Panc1 (cell line): ENCODE data around the gene VIPR2.

Experiments
- CTCF ChIP-seq: fragments of 450-650 bp; IDR thresholded peaks from 2 replicates; pipeline ENCODE4 v1.5.1; 2017; ENCODE audit warnings: mild to moderate bottlenecking
- POLR2AphosphoS5 ChIP-seq: IDR thresholded peaks from 2 replicates; pipeline ENCODE4 v1.6.1; 2012; ENCODE audit warnings: mild to moderate bottlenecking, low read depth, low read length, moderate library complexity
- REST ChIP-seq, 2 experiments: IDR thresholded peaks; 2 replicates each; pipeline ENCODE4 v1.6.1; 2011 to 2012; ENCODE audit warnings: low read depth in 2 of 2, control low read depth in 1 of 2, low read length in 1 of 2, mild to moderate bottlenecking in 1 of 2, moderate library complexity in 1 of 2; ENCODE audit not compliant: insufficient read depth in 1 of 2
- SIN3A ChIP-seq: IDR thresholded peaks from 2 replicates; pipeline ENCODE4 v1.6.1; 2012; ENCODE audit warnings: low read depth, mild to moderate bottlenecking, low read length, moderate library complexity, borderline replicate concordance; ENCODE audit not compliant: insufficient read depth
- TCF7L2 ChIP-seq: IDR thresholded peaks from 2 replicates; pipeline ENCODE4 v1.6.1; 2011; ENCODE audit warnings: mild to moderate bottlenecking, low read depth, low read length, inconsistent platforms

- no peak for TF ChIP-seq CTCF
- no peak for TF ChIP-seq SIN3A
- no peak for TF ChIP-seq REST (IDR thresholded peaks at IDR 0.05; ENCODE audit: insufficient read depth in 1 of 2, low read depth in 2 of 2, low read length in 1 of 2)
- TF ChIP-seq POLR2AphosphoS5, result no peak
- TF ChIP-seq TCF7L2, result no peak
Measured at GRCh38 chr7:159060440-159060839, 84.2 kb downstream of the VIPR2 start.
